GM12865 (cell line): ENCODE measurements around the gene NUB1.

Experiments
- DNase-seq: peaks from one replicate; pipeline ENCODE4 v3.0.0; 2010; ENCODE audit warnings: low read depth
- H3K4me3 ChIP-seq: 2 replicates; pipeline ENCODE4 v1.5.1; 2011; ENCODE audit warnings: mild to moderate bottlenecking, low read depth, low read length, control low read depth
- TF ChIP-seq, protein P1 (sequence below): IDR thresholded peaks from 2 replicates; pipeline ENCODE4 v1.5.1; 2011; ENCODE audit warnings: low read length, control low read depth, low read depth, inconsistent platforms; ENCODE audit not compliant: insufficient read depth; ENCODE audit errors: missing control alignments

Gene NUB1

DNA sequence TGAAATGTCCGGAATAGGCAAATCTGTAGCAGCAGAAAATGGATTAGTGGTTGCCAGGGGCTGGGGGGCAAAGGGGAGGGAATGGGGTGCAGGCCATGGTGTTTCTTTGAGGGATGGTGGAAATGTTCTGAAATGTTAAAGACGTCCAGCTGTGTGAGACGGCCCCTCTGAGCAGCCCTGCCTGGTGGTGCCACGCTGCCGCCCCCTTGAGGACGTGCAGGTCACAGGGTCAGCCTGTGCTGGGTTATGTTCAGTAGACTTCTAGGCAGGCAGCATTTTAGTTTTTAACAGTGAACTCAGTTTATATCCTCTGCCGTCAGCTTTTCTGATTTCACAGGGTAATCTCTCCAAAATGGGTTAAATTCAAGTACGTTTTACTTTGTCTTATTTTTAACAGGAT is 9.4 kb downstream of the NUB1 start:
- peak; percentile 75 for DNase-seq
- TF ChIP-seq, protein P1, sequence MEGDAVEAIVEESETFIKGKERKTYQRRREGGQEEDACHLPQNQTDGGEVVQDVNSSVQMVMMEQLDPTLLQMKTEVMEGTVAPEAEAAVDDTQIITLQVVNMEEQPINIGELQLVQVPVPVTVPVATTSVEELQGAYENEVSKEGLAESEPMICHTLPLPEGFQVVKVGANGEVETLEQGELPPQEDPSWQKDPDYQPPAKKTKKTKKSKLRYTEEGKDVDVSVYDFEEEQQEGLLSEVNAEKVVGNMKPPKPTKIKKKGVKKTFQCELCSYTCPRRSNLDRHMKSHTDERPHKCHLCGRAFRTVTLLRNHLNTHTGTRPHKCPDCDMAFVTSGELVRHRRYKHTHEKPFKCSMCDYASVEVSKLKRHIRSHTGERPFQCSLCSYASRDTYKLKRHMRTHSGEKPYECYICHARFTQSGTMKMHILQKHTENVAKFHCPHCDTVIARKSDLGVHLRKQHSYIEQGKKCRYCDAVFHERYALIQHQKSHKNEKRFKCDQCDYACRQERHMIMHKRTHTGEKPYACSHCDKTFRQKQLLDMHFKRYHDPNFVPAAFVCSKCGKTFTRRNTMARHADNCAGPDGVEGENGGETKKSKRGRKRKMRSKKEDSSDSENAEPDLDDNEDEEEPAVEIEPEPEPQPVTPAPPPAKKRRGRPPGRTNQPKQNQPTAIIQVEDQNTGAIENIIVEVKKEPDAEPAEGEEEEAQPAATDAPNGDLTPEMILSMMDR, result peak; percentile 62
- no peak overlapping the region for H3K4me3 ChIP-seq

- DNase-seq, result peak; percentile 85
- TF ChIP-seq, protein P1, result no peak
Measured at GRCh38 chr7:151351967-151352366, 10.4 kb downstream of the NUB1 start.

DNA sequence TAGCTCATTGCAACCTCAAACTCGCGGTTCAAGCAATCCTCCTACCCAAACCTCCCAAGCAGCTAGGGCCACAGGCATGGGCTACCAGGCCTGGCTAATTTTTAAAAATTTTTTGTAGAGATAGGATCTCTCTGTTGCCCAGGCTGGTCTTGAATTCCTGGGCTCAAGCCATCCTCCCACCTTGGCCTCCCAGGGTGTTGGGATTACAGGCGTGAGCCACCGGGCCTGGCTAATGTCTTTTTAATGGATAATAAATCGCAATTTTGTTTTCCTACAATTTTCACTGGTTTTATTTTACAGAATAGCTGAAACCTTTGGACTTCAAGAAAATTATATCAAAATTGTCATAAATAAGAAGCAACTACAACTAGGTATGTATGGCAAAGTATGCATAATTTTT is 10.9 kb downstream of the NUB1 start:
- TF ChIP-seq, protein P1, result no peak
- H3K4me3 ChIP-seq, result peak overlapping the region; percentile 13

More at GRCh38 chr7:151351967-151352366, 10.4 kb downstream of the NUB1 start:
- peak overlapping the region; percentile 13 for H3K4me3 ChIP-seq

GRCh38 chr7:151361193-151361959 is 19.8 kb downstream of the NUB1 start:
- H3K4me3 ChIP-seq, result no peak overlapping the region
- no peak for DNase-seq
- TF ChIP-seq, protein P1, result no peak

More for the DNA sequence above, 10.9 kb downstream of the NUB1 start:
- DNase-seq, result no peak

DNA sequence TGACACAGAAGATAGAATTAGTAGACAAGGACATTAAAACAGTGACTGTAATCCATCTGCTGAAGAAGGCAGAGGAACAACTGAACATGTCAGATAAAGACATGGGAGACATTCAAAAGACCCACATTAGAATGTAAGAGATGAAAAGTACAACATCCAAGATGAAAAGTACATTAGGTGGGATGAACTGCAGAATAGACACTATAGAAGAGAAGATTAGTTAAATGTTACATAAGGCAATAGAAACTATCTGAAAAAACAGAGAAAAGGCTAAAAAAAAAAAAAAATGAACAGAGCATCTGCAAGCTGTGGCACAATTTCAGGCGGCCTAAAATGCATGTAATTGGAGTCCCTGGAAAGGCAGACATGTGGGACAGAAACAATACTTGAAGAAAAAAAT is 21.6 kb downstream of the NUB1 start:
- no peak for DNase-seq
- no peak overlapping the region for H3K4me3 ChIP-seq
- TF ChIP-seq, protein P1, result no peak

- H3K4me3 ChIP-seq, result no peak overlapping the region
- no peak for DNase-seq
- TF ChIP-seq, protein P1, result no peak
Measured at GRCh38 chr7:151366166-151366879, 24.7 kb downstream of the NUB1 start.
